Measurements from ENCODE around the gene LONP2.
"Not testable (repeated sequence)": the region's sequence is repeated elsewhere in the genome, so short reads cannot be mapped to it uniquely, and the experiment has no call there.

The LONP2 gene

DNA sequence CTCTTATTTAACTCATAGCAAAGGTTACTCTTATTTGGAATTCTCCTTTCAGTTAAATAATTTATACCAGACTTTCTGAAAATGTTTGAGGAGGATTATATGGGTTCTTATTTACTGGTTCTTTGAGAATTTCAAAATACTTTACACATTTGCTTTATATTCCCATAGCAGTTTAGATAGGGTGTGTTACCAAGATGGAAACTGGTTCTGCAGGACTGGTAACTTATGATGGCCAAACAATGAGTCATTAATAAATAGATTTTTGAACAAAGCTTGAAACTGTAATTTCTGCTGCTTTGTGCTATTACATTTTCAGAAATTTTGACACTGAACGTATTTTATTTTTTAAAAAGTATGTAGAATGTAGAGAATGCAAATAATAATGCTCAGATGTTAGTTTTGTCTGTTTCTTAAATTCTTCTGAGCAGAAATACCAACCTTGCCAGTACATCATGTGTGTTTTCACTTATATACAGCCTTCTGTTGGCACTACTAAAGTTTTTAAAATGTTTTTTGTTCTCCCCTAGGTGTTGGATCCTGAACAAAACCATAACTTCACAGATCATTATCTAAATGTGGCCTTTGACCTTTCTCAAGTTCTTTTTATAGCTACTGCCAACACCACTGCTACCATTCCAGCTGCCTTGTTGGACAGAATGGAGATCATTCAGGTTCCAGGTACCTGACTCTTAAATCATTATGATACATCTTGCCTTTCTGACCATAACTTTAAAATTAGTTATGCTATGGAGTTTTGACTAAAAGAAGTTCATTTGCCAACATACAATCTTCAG lies 51.6 kb downstream of the LONP2 start:
- no peak for DNase-seq

DNA sequence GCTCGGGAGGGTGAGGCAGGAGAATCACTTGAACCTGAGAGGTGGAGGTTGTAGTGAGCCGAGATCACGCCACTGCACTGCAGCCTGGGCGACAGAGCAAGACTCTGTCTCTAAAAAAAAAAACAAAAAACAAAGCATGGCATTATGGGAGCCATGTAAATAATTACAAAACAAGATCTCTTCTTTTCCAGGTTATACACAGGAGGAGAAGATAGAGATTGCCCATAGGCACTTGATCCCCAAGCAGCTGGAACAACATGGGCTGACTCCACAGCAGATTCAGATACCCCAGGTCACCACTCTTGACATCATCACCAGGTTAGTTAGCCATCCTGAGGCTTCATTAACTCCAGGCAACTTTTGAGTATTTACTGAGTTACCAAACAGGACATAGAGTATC lies 55.4 kb downstream of the LONP2 start:
- DNase-seq = no peak

DNA sequence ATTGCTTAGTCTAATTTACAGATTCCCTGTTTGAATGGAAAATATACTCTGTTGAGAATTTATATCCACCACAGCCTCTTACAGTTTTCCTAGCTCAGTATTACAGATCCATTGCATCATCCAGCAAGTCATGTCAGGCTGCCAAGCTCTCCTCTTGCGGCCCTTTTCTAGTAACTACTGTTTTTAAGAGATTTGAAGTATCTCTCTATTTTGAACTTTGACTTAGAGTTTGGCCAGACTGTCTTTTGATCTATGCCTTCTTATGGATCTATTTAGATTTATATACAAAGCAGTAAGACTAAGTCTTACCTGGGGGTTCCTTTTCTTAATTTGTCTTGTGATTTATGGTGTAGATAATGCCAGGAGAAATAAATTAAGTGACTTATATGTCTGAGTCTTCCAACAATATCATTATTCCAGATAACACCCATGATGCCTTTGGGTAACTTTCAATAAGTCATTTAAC lies 56.3 kb downstream of the LONP2 start:
- no peak for DNase-seq

DNA sequence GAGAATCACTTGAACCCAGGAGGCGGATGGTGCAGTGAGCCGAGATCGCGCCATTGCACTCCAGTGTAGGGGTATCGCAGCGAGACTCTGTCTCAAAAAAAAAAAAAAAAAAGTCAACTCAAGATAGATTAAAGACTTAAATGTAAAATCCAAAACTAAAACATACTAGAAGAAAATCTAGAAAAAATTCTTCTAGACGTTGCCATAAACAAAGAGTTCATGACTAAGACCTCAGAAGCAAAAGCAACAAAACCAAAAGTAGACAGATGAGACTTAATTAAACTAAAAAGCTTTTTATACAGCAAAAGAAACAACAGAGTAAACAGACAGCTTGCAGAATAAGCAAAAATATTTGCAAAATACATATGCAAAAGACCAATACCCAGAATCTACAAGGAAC lies 64.4 kb downstream of the LONP2 start:
- DNase-seq = no peak

GRCh38 chr16:48310908-48311641 lies 67.0 kb downstream of the LONP2 start:
- no peak for DNase-seq

DNA sequence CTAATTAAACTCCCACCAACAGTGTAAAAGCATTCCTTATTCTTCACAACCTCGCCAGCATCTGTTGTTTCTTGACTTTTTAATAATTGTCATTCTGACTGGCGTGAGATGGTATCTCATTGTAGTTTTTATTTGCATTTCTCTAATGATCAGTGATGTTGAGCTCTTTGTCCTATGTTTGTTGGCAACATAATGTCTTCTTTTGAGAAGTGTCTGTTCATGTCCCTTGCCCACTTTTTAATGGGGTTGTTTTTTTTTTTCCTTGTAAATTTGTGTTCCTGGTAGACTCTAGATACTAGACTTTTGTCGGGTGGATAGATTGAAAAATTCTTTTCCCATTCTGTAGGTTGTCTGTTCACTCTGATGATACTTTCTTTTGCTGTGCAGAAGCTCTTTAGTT lies 69.8 kb downstream of the LONP2 start:
- not testable (repeated sequence) for DNase-seq

- no peak for DNase-seq
Observed at GRCh38 chr16:48317026-48317425, 72.9 kb downstream of the LONP2 start.

GRCh38 chr16:48317614-48318315 lies 73.7 kb downstream of the LONP2 start:
- no peak for DNase-seq

DNA sequence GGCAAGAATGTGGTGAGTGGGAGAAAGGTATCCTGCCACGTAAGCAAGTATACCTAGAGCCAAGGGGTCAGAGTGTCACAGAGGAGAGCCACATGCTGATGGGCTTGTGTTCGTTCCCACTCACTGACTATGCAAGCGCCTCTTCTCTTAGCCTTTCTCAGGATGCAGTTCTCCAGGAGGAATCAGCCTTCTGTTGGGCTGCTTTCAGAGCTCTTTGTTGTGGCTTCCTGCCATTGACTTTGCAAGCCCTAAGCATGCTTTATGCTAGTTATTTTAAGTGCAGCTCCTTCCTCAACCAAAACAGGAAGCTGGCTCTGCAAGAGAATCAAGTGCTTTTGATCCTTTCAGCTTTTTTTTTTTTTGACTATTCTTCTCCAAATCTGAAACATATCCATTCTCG lies 74.5 kb downstream of the LONP2 start:
- no peak for DNase-seq

DNA sequence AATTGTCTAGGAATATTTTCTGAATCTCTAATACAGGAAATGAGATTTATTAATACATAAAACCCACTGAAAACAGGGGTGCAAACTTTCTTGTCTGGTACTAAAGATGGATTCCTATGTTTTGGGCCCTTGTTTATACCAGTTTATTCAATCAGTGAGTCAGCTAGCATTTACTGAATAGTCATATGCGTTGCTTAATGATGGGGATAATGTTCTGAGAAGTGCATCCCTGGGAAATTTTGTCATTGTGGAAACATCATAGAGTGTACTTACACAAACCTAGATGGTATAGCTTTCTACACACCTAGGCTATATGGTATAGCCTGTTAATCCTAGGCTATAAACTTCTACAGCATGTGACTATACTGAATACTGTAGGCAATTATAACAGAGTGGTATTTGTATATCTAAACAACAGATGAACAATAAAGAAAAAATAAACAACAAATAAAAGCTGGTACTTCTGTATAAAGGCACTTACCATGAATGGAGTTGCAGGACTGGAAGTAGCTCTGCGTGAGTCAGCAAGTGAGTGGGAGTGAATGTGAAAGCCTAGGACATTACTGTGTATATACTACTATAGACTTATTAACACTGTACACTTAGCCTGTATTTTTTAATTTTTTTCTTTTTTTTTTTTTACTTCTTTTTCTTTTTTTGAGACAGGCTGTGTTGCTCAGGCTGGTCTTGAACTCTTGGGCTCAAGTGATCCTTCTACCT lies 77.4 kb downstream of the LONP2 start:
- no peak for DNase-seq

DNA sequence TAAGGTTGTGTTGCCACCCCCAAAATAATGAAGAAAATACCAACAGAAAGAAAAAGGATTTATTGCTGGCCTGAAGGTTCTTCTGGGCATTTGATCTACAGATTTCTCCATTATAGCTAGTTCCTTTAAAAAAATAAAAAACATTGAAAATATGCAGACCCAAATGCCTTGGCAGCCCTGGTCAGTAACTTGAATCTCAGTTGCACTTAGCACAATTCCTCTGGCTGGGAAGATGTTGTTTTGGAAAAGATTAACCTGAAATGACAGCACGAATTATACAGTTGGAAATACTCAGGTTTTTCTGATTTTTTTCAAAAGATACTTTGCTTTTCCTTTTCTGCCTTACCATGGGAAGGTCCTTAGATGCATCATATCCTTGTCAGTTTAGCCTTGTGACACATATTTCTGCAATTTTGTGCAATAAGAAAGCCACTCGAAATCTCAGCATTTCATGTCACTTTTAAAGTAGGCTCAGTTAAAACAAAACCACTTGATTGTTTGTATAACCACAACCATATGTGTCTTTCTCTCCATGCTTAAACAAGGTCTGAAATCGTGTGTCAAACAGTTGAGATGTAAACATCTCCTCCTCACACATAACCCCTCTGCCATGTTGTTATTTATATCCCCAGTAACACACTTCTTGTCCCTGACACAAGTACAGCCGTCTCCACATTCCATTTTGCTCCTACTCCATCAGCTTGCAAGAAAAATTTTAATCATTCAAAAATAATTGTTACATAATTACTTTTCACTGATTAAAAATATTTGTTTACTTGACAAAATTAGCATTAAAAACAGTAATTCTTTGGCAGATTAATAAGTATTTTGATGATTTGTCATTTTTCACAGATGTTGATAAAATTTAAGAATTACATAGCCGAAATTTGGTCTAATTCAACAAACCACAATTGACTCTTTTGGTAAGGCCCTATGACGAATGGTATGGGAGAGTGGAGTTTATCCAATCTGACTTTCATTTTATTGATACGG lies 80.0 kb downstream of the LONP2 start:
- no peak for DNase-seq

DNA sequence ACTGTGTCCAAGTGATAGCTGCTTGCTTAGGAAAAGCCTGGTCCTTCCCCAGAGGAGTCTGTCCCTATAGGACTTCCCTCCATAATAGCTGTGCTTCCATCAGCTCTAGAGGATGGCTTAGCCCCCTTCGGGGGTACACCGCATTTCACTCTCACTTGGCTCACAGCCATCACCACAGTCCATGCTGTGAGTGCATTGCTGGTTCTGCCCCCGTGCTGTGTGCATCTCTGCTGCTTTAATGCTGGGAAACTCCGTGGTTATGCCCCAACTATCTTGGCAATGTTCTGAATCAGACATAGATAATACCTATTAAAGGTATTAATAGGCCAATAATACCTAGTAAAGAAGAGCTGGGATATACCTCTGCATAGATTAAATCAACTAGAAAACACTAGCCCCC lies 82.8 kb downstream of the LONP2 start:
- DNase-seq = no peak

GRCh38 chr16:48329138-48329537 lies 85.0 kb downstream of the LONP2 start:
- no peak for DNase-seq

DNA sequence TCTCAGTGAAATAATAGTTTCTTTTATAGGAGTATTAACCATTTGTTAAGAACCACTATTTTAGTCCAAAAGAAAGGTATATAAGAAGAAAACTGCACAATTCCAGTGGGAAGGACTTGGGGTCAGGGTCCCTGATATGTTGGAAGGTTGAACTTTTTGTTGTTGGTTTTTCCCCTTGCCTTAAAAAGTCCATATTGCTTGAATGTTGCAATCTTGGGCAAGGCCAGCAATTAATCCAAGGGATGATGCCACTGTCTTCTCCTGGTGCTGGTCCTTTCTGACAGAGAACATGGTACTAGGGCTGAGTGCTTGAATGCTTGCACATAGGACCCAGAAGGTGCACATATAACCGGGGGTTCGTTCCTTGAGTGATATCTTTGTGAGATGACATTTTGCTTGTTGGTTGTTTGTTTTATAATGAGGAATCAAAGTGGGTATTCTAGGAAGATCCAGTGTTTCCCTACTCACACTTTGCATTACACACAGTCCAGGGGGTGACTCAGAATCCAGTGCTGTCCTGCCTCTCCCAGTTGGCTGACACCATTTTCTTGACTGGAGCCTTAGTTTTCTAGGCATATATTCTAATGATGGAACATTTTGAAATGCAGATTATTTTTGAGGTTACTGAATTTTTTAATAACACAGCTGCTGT lies 86.2 kb downstream of the LONP2 start:
- no peak for DNase-seq

GRCh38 chr16:48330841-48331192 lies 86.7 kb downstream of the LONP2 start:
- no peak for DNase-seq

GRCh38 chr16:48332978-48333377 lies 88.9 kb downstream of the LONP2 start:
- no peak for DNase-seq

DNA sequence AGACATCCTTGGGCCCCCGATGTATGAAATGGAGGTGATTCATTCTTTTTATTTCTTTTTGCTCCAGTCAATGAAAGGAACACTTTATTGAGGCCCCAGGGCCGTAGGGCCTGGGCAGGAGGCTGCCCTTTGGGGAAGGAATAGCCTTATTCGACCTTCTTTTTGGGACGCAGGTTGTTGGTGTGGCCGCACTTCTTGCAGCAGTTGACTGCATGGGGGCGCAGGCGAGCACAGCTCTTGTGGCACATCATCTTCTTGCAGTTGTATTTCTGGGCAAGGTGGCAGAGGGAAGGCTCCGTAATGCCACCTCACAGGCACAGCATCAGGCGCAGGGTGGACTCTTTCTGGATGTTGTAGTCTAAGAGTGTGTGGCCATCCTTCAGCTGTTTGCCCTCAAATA lies 90.2 kb downstream of the LONP2 start:
- no peak for DNase-seq

GRCh38 chr16:48335961-48336360 lies 91.9 kb downstream of the LONP2 start:
- DNase-seq = no peak

- DNase-seq = no peak
Observed at GRCh38 chr16:48340054-48340453, 96.0 kb downstream of the LONP2 start.

- no peak for DNase-seq
Observed at GRCh38 chr16:48342591-48342990, 98.5 kb downstream of the LONP2 start.

GRCh38 chr16:48347191-48347865 lies 103.2 kb downstream of the LONP2 start:
- DNase-seq = peak; percentile 25

Measured in retina (tissue), 1 donor.